ENCODE measurements around the gene POU2F1. TPM values are rescaled to one million over a fixed set of nuclear protein-coding genes. Genes with fewer than 3 reads are reported as not detected.

Gene POU2F1
- total RNA-seq, 2 donors from 2014 or later: 48.6 to 49.4 TPM

DNA sequence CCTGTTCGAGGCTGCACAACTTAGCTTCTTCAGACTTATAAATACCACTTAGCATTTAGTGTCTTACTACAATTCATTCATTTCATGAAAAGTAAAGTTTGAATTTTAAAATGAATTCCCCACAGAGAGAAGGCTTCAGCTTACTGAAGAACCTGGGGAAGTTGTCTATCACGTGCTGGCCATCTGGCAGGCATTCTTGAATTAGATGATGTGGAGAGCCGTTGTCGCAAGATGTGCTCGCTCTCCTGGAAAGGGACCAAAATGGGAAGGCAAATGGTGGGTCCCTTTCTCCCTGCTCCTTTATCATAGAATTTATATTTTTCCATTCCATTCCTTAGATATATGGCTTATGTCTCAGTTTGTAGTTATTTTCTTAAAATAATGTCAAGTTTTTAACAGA is 207.2 kb downstream of the POU2F1 start:
- no peaks in the 10 kb centered on the region for H3K36me3 ChIP-seq (ENCODE audit: control insufficient read depth, insufficient read depth, low read length)
- no peaks in the 10 kb centered on the region for H3K9me3 ChIP-seq (ENCODE audit: control insufficient read depth, low read length)
- no peak overlapping the region for H3K9ac ChIP-seq (ENCODE audit: extremely low read depth, low read length, poor library complexity, severe bottlenecking)
- H3K4me3 Mint-ChIP-seq: no peak overlapping the region
- no peak overlapping the region for H3K27ac Mint-ChIP-seq
- H3K4me1 Mint-ChIP-seq: peaks cover 30% of the 10 kb centered on the region
- WGBS, 2 experiments (ENCODE audit: insufficient coverage in 1 of 2, insufficient read length in 1 of 2): 94% methylated on average over 5 of the region's 5 CpGs; no CpG with 5 or more reads in 1 of the 2 experiments
- H3K4me1 ChIP-seq (ENCODE audit: control insufficient read depth, insufficient read depth, low read length): no peaks in the 10 kb centered on the region
- no peak for TF ChIP-seq CTCF (conservative IDR thresholded peaks at IDR 0.05)
- H3K4me3 ChIP-seq (ENCODE audit: low read length): no peak overlapping the region
- H3K9me3 Mint-ChIP-seq: no peaks in the 10 kb centered on the region
- DNase-seq: no peak
- no peaks in the 10 kb centered on the region for H3K27me3 ChIP-seq (ENCODE audit: control insufficient read depth, insufficient read depth, low read length, poor library complexity, severe bottlenecking)
- no peaks in the 10 kb centered on the region for H3K27me3 Mint-ChIP-seq (ENCODE audit: insufficient read depth)
- no peaks in the 10 kb centered on the region for H3K36me3 Mint-ChIP-seq (ENCODE audit: low read depth)
- H3K27ac ChIP-seq (ENCODE audit: low read depth, low read length): no peak overlapping the region

GRCh38 chr1:167428395-167428794 is 207.7 kb downstream of the POU2F1 start:
- Histone ChIP-seq H3K27me3 (ENCODE audit: control insufficient read depth, insufficient read depth, low read length, poor library complexity, severe bottlenecking) (no peaks in the 10 kb centered on the region), H3K9me3 (ENCODE audit: control insufficient read depth, low read length) (no peaks in the 10 kb centered on the region), H3K27ac (ENCODE audit: low read depth, low read length) (no peak overlapping the region), H3K4me1 (ENCODE audit: control insufficient read depth, insufficient read depth, low read length) (no peaks in the 10 kb centered on the region), H3K4me3 (ENCODE audit: low read length) (no peak overlapping the region), H3K9ac (ENCODE audit: extremely low read depth, low read length, poor library complexity, severe bottlenecking) (no peak overlapping the region), H3K36me3 (ENCODE audit: control insufficient read depth, insufficient read depth, low read length) (no peaks in the 10 kb centered on the region)
- Mint-ChIP-seq H3K27ac (no peak overlapping the region), H3K27me3 (ENCODE audit: insufficient read depth) (no peaks in the 10 kb centered on the region), H3K36me3 (ENCODE audit: low read depth) (no peaks in the 10 kb centered on the region), H3K4me3 (no peak overlapping the region), H3K9me3 (no peaks in the 10 kb centered on the region), H3K4me1 (peaks cover 30% of the 10 kb centered on the region)
- DNase-seq: no peak
- no peak for TF ChIP-seq CTCF (conservative IDR thresholded peaks at IDR 0.05)
- WGBS, 2 experiments (ENCODE audit: insufficient coverage in 1 of 2, insufficient read length in 1 of 2): 67 to 94% methylated on average over 1 to 2 of the region's 2 CpGs

DNA sequence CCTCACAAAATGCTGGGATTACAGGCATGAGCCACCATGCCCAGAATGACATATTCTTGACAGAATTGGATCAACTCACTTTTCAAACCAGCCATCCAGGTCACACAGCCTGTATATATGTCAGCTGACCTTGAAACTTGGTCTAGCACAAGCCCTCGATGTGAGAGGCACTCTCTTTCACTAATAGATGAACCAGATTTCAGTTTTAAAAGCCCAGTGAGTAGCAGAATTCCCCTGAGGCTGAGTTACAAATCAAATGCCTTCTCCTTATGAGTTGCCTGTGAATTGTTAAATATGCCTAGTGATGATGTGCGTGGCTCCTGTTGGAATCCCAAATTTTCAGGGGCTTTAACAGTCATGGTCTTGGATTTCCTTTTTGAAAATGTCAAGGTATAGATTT is 208.9 kb downstream of the POU2F1 start:
- peaks cover 5% of the 10 kb centered on the region for H3K27me3 Mint-ChIP-seq (ENCODE audit: insufficient read depth)
- no peak for DNase-seq
- WGBS, 2 experiments (ENCODE audit: insufficient coverage in 1 of 2, insufficient read length in 1 of 2): 89 to 100% methylated on average over 1 to 2 of the region's 2 CpGs
- TF ChIP-seq CTCF (conservative IDR thresholded peaks at IDR 0.05): no peak
- no peak overlapping the region for H3K4me3 ChIP-seq (ENCODE audit: low read length)
- H3K9me3 ChIP-seq (ENCODE audit: control insufficient read depth, low read length): no peaks in the 10 kb centered on the region
- no peak overlapping the region for H3K9ac ChIP-seq (ENCODE audit: extremely low read depth, low read length, poor library complexity, severe bottlenecking)
- peaks cover 25% of the 10 kb centered on the region for H3K4me1 Mint-ChIP-seq
- H3K27me3 ChIP-seq (ENCODE audit: control insufficient read depth, insufficient read depth, low read length, poor library complexity, severe bottlenecking): no peaks in the 10 kb centered on the region
- H3K36me3 ChIP-seq (ENCODE audit: control insufficient read depth, insufficient read depth, low read length): no peaks in the 10 kb centered on the region
- no peak overlapping the region for H3K4me3 Mint-ChIP-seq
- no peaks in the 10 kb centered on the region for H3K36me3 Mint-ChIP-seq (ENCODE audit: low read depth)
- no peaks in the 10 kb centered on the region for H3K4me1 ChIP-seq (ENCODE audit: control insufficient read depth, insufficient read depth, low read length)
- no peak overlapping the region for H3K27ac ChIP-seq (ENCODE audit: low read depth, low read length)
- H3K27ac Mint-ChIP-seq: no peak overlapping the region
- H3K9me3 Mint-ChIP-seq: no peaks in the 10 kb centered on the region

All from endodermal cell (in vitro differentiated cells).